Stimulated activated naive B cell treated with anti-CD40 and anti-IgM and Interleukin-4, amounts not matched to agents 10 μg/mL and 1 μg/mL and 100 μg/mL, for 72 hours (primary cell): Measurements from ENCODE around the gene PC.
A peak's percentile ranks its signal among the peaks of the same experiment; 100 is the strongest.

Experiments
- ATAC-seq, 2 donors: fragments of 150-1000 bp; cut with Tn5 transposase; replicated peaks; 2 replicates each; pipeline ENCODE4 v1.10.0; 2021; ENCODE audit warnings: moderate library complexity in 1 of 2
- DNase-seq: peaks from one replicate; pipeline ENCODE4 v3.0.0; 2021
- H3K27ac Mint-ChIP-seq: one replicate; pipeline ENCODE4 v1.8.0; 2022; ENCODE audit warnings: mild to moderate bottlenecking, mixed read lengths
- H3K27me3 Mint-ChIP-seq, 2 donors: one replicate each; pipeline ENCODE4 v1.8.0; 2022; ENCODE audit warnings: mixed read lengths in 2 of 2
- H3K36me3 Mint-ChIP-seq, 2 donors: one replicate each; pipeline ENCODE4 v1.8.0; 2022; ENCODE audit warnings: mixed read lengths in 2 of 2, mild to moderate bottlenecking in 1 of 2
- H3K4me1 Mint-ChIP-seq, 2 donors: one replicate each; pipeline ENCODE4 v1.8.0; 2022; ENCODE audit warnings: mixed read lengths in 2 of 2, mild to moderate bottlenecking in 1 of 2
- H3K4me3 Mint-ChIP-seq, 2 donors: one replicate each; pipeline ENCODE4 v1.8.0; 2022; ENCODE audit warnings: mild to moderate bottlenecking in 2 of 2, mixed read lengths in 2 of 2, moderate library complexity in 1 of 2
- H3K9me3 Mint-ChIP-seq, 2 donors: one replicate each; pipeline ENCODE4 v1.8.0; 2022; ENCODE audit warnings: mixed read lengths in 2 of 2, mild to moderate bottlenecking in 1 of 2

The PC gene

GRCh38 chr11:66854231-66854661 is 103.9 kb downstream of the PC start:
- no peak overlapping the region for H3K27ac Mint-ChIP-seq
- H3K4me1 Mint-ChIP-seq: peaks cover 20 to 38% of the 10 kb centered on the region in 2 donors
- H3K9me3 Mint-ChIP-seq: no peaks in the 10 kb centered on the region
- ATAC-seq: no peak
- no peaks in the 10 kb centered on the region for H3K27me3 Mint-ChIP-seq
- no peak overlapping the region for H3K4me3 Mint-ChIP-seq
- H3K36me3 Mint-ChIP-seq: peaks cover 2 to 6% of the 10 kb centered on the region in 2 donors
- no peak for DNase-seq

DNA sequence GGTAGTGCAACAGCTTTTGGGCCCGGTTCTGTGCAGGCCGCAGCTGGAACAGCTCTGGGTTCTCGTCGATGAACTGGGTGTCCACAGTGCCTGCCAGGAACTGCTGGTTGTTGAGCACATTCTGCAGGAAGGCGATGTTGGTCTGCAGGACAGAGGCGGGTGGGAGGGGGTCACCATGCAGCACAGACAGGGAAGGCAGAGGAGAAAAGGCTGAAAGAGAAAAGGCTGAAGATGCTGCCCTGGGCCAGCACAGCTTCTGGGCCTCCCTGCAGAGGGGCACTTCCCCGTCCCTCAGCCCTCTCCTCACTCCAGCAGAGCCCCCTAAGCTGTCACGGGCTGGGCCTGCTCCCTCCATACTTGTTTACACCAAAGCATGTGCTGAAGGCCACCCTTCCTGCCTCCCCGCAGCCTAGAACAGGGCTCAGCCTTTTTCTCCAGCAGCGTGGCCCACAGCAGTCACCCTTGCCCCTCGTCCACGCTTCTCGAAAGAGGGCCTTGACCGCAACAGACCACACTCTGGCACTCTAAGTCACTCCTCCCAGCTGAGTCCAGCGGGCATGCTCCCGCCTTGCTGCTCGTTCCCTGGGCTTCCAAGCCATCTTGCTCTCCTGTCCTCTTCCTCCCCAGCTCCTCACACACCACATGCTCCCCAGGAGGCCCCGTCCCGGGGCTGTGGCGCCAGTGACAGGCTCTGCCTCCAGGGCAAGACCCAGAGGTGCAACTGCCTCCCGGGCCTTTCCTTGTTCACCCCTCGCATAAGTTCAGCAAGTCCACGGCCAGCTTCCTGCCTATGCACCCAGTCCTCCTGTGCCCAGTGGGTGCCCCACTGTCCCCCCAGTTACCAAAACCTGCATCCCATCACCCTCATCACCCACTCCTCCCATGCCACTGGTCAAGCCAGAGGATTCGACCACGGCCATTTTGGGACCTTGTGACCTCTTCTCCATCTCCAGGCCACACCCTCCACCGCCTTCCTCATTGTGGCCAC is 104.6 kb downstream of the PC start:
- no peak for ATAC-seq
- Mint-ChIP-seq H3K27ac (no peak overlapping the region), H3K4me3 (no peak overlapping the region)

DNA sequence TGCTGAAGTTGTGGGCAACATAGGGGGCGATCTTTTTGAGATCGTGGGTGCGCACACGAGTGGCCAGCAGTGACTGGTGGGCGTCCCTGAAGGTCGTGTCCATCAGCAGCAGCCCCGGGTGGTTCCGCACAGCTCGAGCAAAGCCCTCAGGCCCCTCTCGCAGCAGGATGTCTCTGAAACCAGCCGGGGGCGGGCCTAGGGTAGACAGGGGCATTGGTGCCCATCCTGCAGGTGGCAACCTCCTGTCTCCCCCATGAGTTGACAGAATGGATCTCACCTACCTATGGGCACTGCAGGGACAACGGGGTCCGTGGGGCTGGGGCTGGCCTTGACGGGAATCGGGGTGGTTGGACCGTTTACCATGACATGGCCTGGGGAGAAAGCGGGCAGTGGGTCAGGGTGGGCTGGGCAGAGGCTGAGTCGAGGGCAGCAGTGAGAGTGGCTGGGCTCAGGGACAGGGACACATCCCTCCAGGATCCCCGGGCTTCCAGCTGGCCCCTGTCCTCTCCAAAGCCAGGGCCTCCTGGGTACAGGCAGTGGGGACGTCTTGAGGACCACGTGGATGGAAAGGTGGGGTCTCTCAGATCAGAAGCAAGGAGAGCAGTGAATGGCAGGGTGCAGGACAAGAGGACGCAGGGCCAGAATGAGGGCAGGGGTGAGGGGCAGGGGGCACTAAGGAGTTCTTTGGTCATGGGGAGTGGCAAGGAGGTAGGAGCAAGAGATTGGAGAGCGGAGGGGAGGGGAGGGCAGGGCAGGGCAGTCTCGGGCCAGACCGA is 105.5 kb downstream of the PC start:
- Mint-ChIP-seq H3K4me1 (peaks cover 18 to 31% of the 10 kb centered on the region in 2 donors), H3K27me3 (no peaks in the 10 kb centered on the region), H3K36me3 (peaks cover 2 to 3% of the 10 kb centered on the region in 2 donors), H3K9me3 (no peaks in the 10 kb centered on the region), H3K27ac (no peak overlapping the region), H3K4me3 (no peak overlapping the region)
- DNase-seq: no peak
- no peak for ATAC-seq

More for the DNA sequence above, 104.6 kb downstream of the PC start:
- Mint-ChIP-seq H3K4me1 (peaks cover 20 to 38% of the 10 kb centered on the region in 2 donors), H3K9me3 (no peaks in the 10 kb centered on the region), H3K36me3 (peaks cover 2 to 3% of the 10 kb centered on the region in 2 donors), H3K27me3 (no peaks in the 10 kb centered on the region)
- DNase-seq: no peak

GRCh38 chr11:66851698-66852465 is 106.3 kb downstream of the PC start:
- H3K9me3 Mint-ChIP-seq: no peaks in the 10 kb centered on the region
- ATAC-seq: peak; percentile 33 to 43
- no peaks in the 10 kb centered on the region for H3K27me3 Mint-ChIP-seq
- DNase-seq: no peak
- H3K4me3 Mint-ChIP-seq: no peak overlapping the region
- peak overlapping the region; percentile 42 for H3K27ac Mint-ChIP-seq
- peaks cover 2 to 3% of the 10 kb centered on the region in 2 donors for H3K36me3 Mint-ChIP-seq
- peaks cover 18 to 26% of the 10 kb centered on the region in 2 donors for H3K4me1 Mint-ChIP-seq

- Mint-ChIP-seq H3K4me1 (peaks cover 15 to 26% of the 10 kb centered on the region in 2 donors), H3K4me3 (no peak overlapping the region), H3K36me3 (peaks cover 0 to 3% of the 10 kb centered on the region in 2 donors), H3K27ac (peak overlapping the region; percentile 42), H3K9me3 (no peaks in the 10 kb centered on the region), H3K27me3 (no peaks in the 10 kb centered on the region)
- ATAC-seq: no peak
- no peak for DNase-seq
These were observed 107.0 kb downstream of the PC start for GRCh38 chr11:66851239-66851596.

DNA sequence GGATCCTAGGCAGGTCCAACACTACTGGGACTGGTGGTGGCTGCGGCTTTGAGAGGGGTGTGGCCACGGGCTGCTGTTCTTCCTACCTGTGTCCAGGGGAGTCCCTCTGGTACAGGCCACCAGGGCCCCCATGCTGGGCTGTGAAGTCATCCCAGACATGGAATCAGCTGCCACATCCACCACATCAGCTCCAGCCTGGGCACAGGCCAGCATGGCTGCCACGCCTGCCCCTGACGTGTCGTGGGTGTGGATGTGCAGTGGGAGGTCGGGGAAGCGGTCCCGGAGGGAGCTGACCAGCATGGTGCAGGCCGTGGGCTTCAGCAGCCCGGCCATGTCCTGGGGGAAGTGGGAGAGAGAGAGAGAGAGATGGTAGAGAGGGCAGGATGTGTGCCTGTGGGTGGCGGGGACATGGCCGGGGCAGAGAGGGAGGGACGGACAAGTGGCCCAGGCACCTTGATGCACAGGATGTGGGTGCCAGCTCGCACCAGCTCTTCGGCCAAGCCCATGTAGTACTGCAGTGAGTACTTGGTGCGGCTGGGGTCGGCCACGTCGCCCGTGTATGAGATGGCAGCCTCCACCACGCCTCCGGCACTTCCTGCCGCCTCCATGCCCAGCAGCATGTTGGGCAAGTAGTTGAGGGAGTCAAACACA is 107.5 kb downstream of the PC start:
- DNase-seq: no peak
- Mint-ChIP-seq H3K4me3 (no peak overlapping the region), H3K36me3 (peaks cover 0 to 3% of the 10 kb centered on the region in 2 donors), H3K4me1 (peaks cover 15 to 25% of the 10 kb centered on the region in 2 donors), H3K27ac (peak overlapping the region; percentile 51), H3K27me3 (no peaks in the 10 kb centered on the region), H3K9me3 (no peaks in the 10 kb centered on the region)
- ATAC-seq: no peak

DNA sequence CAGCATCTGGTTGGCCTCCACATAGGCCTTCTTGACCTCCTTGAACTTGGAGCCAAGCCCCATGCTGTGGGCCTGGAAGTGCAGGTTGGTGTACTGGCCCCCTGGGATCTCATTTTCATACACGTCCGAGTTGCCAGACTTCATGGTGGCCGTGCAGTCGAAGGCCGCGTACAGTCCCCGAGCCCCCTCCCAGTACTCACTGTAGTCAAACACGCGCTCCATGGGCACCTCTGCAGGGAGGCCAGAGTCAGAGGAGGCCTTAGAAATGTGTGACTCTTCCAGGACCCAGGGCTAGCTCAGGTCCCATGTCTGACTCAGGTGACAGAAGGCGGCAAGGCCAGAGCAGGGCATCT is 108.0 kb downstream of the PC start:
- no peaks in the 10 kb centered on the region for H3K9me3 Mint-ChIP-seq
- H3K27me3 Mint-ChIP-seq: no peaks in the 10 kb centered on the region

GRCh38 chr11:66849501-66850234 is 108.5 kb downstream of the PC start:
- Mint-ChIP-seq H3K36me3 (peaks cover 5 to 10% of the 10 kb centered on the region in 2 donors), H3K9me3 (no peaks in the 10 kb centered on the region), H3K27ac (no peak overlapping the region)

More for the DNA sequence above, 108.0 kb downstream of the PC start:
- Mint-ChIP-seq H3K4me3 (no peak overlapping the region), H3K4me1 (peaks cover 14 to 25% of the 10 kb centered on the region in 2 donors), H3K36me3 (peaks cover 1 to 6% of the 10 kb centered on the region in 2 donors), H3K27ac (peak overlapping the region; percentile 42)
- ATAC-seq: no peak
- DNase-seq: no peak

GRCh38 chr11:66848671-66849500 is 109.3 kb downstream of the PC start:
- no peak for ATAC-seq

More at GRCh38 chr11:66849501-66850234, 108.5 kb downstream of the PC start:
- H3K4me1 Mint-ChIP-seq: peaks cover 18 to 28% of the 10 kb centered on the region in 2 donors
- ATAC-seq: no peak
- DNase-seq: no peak
- no peaks in the 10 kb centered on the region for H3K27me3 Mint-ChIP-seq
- H3K4me3 Mint-ChIP-seq: no peak overlapping the region

DNA sequence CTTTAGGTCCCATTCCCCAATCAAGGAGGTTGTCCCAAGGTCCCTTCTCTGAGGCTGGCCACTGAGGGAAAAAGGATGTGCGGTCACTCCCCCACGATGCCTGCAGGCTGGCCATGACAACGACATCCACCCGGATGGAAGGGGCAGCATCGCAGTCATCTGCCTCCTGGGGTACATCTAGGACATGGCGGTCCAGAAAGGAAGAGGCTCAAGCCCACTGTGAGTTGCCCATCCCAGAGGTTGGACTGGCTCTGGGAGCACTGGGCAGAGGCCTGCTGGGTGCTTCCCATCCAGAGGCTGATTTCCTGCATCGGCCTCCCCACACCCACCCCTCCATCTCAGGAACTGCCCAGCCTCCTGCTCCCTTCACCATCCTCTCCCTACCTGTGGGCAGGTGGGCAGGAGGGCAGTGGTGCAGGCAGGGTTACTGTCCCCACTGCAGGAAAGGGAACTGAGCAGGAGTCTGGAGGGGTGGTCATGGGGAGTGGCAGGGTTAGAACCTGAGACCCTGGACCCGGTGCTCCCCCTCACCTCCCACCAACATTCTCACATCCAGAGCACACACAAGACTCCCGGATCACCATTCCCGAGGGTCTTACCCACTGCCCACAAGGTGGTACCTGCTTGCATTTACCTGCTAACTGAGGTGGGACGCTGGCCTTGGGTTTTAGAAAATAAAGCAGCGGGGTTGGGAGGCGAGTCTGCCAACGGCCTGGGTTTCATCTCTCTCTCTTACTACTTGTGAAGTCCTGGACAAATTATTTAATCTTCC is 110.5 kb downstream of the PC start:
- H3K4me1 Mint-ChIP-seq: peaks cover 25 to 39% of the 10 kb centered on the region in 2 donors
- H3K4me3 Mint-ChIP-seq: no peak overlapping the region
- DNase-seq (no peak), ATAC-seq (no peak)
- no peaks in the 10 kb centered on the region for H3K27me3 Mint-ChIP-seq
- no peaks in the 10 kb centered on the region for H3K9me3 Mint-ChIP-seq
- no peak overlapping the region for H3K27ac Mint-ChIP-seq
- H3K36me3 Mint-ChIP-seq: peaks cover 7 to 15% of the 10 kb centered on the region in 2 donors

More at GRCh38 chr11:66848671-66849500, 109.3 kb downstream of the PC start:
- Mint-ChIP-seq H3K27me3 (no peaks in the 10 kb centered on the region), H3K4me1 (peaks cover 25 to 36% of the 10 kb centered on the region in 2 donors), H3K9me3 (no peaks in the 10 kb centered on the region), H3K27ac (no peak overlapping the region), H3K4me3 (no peak overlapping the region), H3K36me3 (peaks cover 7 to 12% of the 10 kb centered on the region in 2 donors)
- no peak for DNase-seq

DNA sequence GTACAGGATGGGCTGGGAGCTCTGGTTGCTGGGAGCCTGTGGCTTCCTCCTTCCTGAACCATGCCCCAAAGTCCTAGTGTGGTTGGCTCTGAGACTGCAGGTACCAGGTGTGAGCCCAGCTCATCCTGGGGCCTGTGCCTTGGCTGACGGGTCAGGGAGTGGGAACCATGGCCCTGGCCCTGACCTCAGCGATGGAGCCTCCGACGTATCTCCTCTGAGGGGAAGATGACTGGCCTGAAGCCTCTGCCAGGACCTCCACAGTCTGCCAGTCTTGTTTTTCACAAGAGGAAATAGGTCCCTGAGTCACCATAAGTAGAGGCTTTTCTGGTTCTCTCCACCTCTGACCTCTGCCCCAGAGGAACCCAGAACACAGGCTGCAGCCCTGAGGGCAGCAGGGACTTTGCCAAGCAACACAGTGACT is 111.5 kb downstream of the PC start:
- H3K4me3 Mint-ChIP-seq: no peak overlapping the region
- no peak for ATAC-seq
- no peaks in the 10 kb centered on the region for H3K27me3 Mint-ChIP-seq
- DNase-seq: no peak
- no peak overlapping the region for H3K27ac Mint-ChIP-seq
- H3K4me1 Mint-ChIP-seq: peaks cover 26 to 39% of the 10 kb centered on the region in 2 donors
- no peaks in the 10 kb centered on the region for H3K9me3 Mint-ChIP-seq
- peaks cover 16 to 21% of the 10 kb centered on the region in 2 donors for H3K36me3 Mint-ChIP-seq

GRCh38 chr11:66845876-66846212 is 112.3 kb downstream of the PC start:
- Mint-ChIP-seq H3K4me1 (peaks cover 27 to 40% of the 10 kb centered on the region in 2 donors), H3K9me3 (no peaks in the 10 kb centered on the region), H3K36me3 (peaks cover 16 to 22% of the 10 kb centered on the region in 2 donors), H3K27me3 (no peaks in the 10 kb centered on the region), H3K27ac (no peak overlapping the region), H3K4me3 (no peak overlapping the region)
- ATAC-seq: no peak
- no peak for DNase-seq
